ENCODE measurements around the gene TSEN2. TPM values are rescaled to one million over a fixed set of nuclear protein-coding genes. Genes with fewer than 3 reads are reported as not detected.

TSEN2 gene
- total RNA-seq, 1 donor from 2014 or later = 28.1 TPM

DNA sequence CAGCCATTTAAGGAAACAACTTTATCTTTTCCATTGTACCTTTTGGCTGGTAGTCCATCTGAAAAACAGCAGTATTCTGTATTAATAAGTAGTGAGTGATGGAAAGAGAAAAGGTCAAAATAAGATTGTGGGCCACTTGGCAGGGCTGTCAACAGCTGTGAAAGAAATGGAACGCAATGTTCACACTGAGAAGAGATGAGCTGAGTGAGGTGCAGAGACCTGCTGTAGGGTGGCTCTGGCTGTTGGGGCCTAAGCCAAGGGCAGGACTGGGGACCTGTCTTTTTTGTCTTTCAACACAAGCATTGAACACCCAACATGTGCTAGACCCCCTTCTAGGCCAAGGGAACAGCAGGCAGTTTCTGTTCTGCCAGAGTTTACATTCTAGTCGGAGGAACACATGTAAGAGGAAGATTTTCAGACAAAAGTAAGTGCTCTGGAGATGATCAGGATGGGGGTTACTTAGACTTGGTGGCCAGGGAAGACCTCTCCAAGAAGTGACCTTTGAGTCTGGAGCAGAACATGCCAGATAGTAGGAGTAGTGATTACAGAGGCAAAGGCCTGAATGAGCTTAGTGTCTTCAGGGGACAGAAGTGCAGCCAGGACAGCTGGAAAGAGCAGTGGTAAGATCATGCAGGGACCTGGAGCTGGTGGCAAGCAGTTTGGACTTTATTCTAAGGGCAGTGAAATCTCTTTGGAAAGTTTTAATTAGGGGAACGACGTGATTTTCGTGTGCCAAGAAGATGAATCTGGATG is 29.6 kb downstream of the TSEN2 start:
- Mint-ChIP-seq H3K36me3 (ENCODE audit: low read depth) (peaks cover 6% of the 10 kb centered on the region), H3K4me1 (no peaks in the 10 kb centered on the region), H3K4me3 (no peak overlapping the region), H3K9me3 (no peaks in the 10 kb centered on the region), H3K27me3 (ENCODE audit: low read depth) (no peaks in the 10 kb centered on the region), H3K27ac (ENCODE audit: unreplicated experiment) (peak overlapping the region; percentile 59)
- TF ChIP-seq, protein P1, sequence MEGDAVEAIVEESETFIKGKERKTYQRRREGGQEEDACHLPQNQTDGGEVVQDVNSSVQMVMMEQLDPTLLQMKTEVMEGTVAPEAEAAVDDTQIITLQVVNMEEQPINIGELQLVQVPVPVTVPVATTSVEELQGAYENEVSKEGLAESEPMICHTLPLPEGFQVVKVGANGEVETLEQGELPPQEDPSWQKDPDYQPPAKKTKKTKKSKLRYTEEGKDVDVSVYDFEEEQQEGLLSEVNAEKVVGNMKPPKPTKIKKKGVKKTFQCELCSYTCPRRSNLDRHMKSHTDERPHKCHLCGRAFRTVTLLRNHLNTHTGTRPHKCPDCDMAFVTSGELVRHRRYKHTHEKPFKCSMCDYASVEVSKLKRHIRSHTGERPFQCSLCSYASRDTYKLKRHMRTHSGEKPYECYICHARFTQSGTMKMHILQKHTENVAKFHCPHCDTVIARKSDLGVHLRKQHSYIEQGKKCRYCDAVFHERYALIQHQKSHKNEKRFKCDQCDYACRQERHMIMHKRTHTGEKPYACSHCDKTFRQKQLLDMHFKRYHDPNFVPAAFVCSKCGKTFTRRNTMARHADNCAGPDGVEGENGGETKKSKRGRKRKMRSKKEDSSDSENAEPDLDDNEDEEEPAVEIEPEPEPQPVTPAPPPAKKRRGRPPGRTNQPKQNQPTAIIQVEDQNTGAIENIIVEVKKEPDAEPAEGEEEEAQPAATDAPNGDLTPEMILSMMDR (conservative IDR thresholded peaks at IDR 0.05) = no peak
- DNase-seq (ENCODE audit: low read depth, low spot score) = no peak

DNA sequence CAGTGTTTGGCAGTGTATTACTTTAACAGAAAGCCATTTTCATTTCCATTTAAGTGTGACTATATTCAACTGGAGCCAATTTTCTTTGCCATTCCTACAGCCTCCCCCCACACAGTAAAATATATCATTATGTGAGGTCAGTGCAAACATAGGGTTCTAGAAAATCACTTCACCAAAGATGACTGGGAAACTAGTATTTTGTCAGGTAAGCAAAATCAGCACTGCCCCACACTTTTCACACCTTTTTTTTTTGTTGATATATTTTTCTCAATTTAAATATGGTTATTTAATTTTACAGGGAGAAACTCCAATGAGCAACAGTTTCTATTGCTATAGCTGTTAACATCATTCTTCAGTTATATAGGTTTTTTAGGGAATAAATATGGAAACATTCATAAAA is 31.4 kb downstream of the TSEN2 start:
- no peak for DNase-seq (ENCODE audit: low read depth, low spot score)
- Mint-ChIP-seq H3K4me1 (no peaks in the 10 kb centered on the region), H3K27ac (ENCODE audit: unreplicated experiment) (no peak overlapping the region), H3K9me3 (no peaks in the 10 kb centered on the region), H3K4me3 (no peak overlapping the region), H3K36me3 (ENCODE audit: low read depth) (peaks cover 9% of the 10 kb centered on the region), H3K27me3 (ENCODE audit: low read depth) (no peaks in the 10 kb centered on the region)
- TF ChIP-seq, protein P1 (conservative IDR thresholded peaks at IDR 0.05) = no peak

DNA sequence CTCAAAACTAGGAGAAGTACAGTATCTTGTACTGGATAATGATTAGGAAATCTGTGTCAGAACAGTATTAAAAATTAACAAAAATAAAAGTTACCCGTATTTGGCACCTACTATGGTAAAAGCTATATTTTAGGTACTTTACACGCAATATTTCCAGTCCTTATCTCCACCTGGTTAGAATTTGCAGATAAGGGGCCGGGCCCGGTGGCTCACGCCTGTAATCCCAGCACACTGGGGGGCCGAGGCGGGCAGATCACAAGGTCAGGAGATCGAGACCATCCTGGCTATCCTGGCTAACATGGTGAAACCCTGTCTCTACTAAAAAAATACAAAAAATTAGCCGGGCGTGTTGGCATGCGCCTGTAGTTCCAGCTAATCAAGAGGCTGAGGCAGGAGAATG is 32.6 kb downstream of the TSEN2 start:
- no peaks in the 10 kb centered on the region for H3K27me3 Mint-ChIP-seq (ENCODE audit: low read depth)
- H3K27ac Mint-ChIP-seq (ENCODE audit: unreplicated experiment) = no peak overlapping the region
- no peaks in the 10 kb centered on the region for H3K9me3 Mint-ChIP-seq
- TF ChIP-seq, protein P1 (conservative IDR thresholded peaks at IDR 0.05) = no peak
- H3K36me3 Mint-ChIP-seq (ENCODE audit: low read depth) = peaks cover 15% of the 10 kb centered on the region
- DNase-seq (ENCODE audit: low read depth, low spot score) = no peak
- no peak overlapping the region for H3K4me3 Mint-ChIP-seq
- no peaks in the 10 kb centered on the region for H3K4me1 Mint-ChIP-seq

DNA sequence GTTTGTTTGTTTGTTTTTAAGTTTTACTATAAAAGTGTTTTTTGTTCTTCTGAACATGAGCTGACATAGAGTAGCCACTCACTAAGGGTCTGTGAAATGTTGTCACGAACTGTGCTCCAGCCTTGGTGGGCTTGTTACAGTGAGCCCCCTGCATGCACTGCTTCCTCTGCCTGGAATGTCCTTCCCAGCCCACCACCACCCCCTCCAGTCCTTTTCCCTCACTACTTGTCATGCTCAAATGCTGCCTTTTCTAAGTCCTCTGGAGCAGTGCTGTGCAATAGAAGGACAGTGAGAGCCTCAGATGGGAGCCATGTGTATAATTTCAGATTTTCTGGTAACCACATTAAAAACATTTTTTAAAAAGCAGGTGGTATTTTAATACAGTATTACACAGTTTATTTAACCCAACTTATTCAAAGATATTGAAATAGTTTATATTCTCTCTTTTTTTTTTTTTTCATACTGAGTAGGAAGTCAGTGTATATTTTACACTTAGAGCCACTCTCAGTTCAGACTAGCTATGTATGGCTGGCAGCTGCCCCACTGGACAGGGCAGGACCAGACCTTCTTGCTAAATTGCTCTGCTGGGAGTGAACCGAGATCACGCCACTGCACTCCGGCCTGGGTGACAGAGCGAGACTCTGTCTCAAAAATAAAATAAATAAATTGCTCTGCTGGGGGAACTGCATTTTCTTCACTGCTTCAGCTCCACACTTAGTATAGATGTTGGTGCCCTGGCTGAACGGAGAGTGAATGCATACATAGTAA is 34.2 kb downstream of the TSEN2 start:
- DNase-seq (ENCODE audit: low read depth, low spot score) = no peak
- no peaks in the 10 kb centered on the region for H3K4me1 Mint-ChIP-seq
- H3K27ac Mint-ChIP-seq (ENCODE audit: unreplicated experiment) = no peak overlapping the region
- H3K27me3 Mint-ChIP-seq (ENCODE audit: low read depth) = no peaks in the 10 kb centered on the region
- H3K36me3 Mint-ChIP-seq (ENCODE audit: low read depth) = peaks cover 20% of the 10 kb centered on the region
- TF ChIP-seq, protein P1 (conservative IDR thresholded peaks at IDR 0.05) = no peak
- no peaks in the 10 kb centered on the region for H3K9me3 Mint-ChIP-seq
- no peak overlapping the region for H3K4me3 Mint-ChIP-seq

DNA sequence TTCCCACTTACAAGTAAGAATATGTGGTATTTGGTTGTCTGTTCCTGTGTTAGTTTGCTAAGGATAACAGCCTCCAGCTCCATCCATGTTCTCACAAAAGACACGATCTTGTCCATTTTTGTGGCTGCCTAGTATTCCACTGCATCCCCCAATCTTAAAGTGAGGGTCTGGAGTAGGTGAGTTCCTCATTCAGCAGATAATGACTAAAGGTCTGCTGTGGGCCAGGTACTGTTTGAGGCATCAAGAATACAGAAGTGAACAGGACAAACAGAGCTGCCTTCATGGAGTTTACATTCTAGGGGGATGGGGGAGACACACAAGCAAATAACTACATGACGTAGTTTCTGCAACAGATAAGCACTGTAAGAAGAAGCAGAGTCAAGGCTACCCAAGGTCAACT is 36.7 kb downstream of the TSEN2 start:
- Mint-ChIP-seq H3K9me3 (no peaks in the 10 kb centered on the region), H3K27me3 (ENCODE audit: low read depth) (no peaks in the 10 kb centered on the region), H3K36me3 (ENCODE audit: low read depth) (peaks cover 18% of the 10 kb centered on the region), H3K4me3 (no peak overlapping the region), H3K27ac (ENCODE audit: unreplicated experiment) (no peak overlapping the region), H3K4me1 (no peaks in the 10 kb centered on the region)
- DNase-seq (ENCODE audit: low read depth, low spot score) = no peak
- TF ChIP-seq, protein P1 (conservative IDR thresholded peaks at IDR 0.05) = no peak
